ENCODE data around the gene CACNA1D.

Gene CACNA1D

DNA sequence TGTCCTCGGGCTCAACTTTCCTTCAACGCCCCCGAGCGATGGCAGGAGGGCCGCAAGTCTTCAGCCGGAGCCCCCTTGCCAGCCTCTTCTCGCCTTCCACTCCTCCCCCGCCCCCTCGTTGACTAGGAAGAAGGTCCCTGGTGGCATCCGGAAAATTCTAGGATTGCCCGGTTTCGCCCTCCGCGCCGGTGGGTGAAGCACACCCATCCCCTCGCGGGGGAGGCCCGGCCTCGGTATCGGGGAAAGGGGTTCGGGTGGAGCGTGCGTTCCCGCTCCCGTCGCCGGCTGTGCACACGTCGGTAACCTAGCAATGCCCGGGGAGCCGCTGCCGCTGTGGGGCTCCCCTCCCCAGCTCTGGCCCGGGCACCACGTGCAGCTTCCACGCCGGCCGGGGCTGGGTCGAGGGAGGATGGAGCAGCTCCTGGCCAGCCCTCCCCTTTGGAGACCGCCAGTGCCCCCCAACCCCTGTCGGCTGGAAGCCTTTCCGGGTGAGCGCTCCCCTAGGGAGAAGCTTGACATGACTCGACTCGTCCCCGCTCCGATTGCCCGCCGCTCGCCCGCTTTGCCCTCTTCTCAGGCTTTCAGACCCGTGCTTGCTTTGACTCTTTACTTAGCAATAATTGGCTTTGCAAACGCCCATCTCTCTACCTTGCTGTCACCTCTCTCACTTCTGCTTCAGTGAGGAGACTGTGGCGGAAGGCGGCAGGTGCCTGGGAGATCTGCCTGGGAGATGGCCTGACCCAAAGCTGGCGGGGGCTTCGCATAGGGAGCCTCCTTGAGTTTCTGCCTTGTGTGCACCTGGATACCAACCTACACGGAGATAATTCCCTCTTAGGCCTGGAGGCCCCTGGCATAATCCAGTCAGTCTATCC is 1.3 kb downstream of the CACNA1D start:
- no peak for DNase-seq

DNA sequence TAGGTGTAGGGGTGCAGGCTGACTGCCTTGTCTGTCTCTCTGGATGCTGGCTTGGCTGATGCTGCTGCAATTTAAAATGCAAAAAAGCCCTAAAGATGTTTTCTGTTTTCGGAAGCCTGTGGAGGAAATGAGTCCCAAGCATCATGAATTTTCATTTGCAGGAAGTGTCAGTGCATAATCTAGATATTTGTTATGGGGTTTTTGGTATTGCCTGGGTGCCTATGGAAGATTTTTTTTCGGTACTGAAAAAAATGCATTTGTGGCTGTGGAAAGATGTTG is 1.9 kb downstream of the CACNA1D start:
- no peak for DNase-seq

DNA sequence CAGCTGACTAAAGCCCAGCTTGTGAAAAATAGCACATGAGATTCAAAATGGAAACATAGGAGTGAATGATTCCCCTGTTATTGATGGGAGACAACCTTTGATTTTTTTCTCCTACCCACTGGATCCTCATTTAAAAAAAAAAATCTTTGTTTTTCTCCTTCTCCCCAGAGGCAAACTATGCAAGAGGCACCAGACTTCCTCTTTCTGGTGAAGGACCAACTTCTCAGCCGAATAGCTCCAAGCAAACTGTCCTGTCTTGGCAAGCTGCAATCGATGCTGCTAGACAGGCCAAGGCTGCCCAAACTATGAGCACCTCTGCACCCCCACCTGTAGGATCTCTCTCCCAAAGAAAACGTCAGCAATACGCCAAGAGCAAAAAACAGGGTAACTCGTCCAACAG is 2.6 kb downstream of the CACNA1D start:
- no peak for DNase-seq

DNA sequence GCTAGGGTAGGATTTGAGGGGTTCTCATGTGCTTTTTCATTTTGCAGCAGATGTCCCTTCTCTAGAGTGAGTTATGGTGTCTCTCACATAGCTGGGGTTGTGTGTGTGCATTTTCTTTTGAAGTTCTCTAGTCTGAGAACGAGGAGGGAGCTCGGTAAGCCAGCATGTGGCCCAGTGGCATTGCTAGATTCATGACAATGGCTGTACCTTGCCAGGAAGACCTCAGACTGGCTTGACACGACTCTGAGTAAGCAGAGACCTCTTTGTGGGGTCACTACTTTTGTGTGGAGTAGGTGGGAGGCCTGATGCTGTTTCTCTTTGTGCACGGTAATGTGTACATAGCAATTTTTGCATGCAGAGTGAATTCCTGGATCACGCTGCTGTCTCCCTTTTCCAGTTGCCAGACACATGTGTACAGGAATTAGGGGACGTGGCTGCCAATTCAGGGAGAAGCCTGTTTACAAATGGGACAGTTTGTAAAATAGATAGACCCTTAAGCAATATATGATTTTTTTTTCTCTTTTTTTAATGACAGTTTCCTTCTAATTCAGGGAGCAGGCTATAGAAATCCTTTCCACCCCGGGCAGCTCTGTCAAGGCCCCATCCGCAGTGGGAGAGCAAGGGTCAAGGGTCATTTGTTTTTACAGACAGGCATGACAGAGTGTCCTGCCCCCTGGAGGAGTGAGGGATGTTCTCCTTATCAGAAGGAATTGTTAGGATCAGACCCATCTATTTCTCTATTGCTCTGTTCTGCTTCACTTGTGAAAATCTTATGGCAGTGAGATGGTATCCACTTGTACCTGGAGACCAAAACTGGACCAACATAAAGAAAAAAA is 4.6 kb downstream of the CACNA1D start:
- DNase-seq: no peak

DNA sequence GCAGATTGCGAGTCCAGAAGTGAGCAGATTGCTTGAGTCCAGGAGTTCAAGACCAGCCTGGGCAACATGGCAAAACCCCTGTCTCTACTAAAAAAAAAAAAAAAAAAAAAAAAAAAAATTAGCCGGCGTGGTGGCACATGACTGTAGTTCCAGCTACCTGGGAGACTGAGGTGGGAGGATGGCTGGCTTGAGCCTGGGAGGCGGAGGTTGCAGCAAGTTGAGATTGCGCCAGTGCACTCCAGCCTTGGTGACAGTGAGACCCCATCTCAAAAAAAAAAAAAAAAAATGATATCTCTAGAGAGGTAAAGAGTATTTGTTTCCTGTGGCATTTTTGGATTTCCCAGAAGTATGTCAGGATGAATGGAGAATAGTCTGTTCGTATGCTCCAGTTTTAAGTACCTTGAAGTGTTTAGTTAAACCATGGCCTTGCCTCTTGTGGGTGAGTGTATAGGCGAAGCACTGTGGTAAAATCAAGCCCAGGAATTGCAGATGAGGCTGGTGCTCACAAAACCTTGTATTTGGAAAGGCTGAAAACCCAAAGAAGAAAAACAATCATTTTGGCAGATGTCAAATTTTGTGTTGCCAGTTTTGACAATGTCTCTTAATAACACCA is 5.9 kb downstream of the CACNA1D start:
- no peak for DNase-seq

DNA sequence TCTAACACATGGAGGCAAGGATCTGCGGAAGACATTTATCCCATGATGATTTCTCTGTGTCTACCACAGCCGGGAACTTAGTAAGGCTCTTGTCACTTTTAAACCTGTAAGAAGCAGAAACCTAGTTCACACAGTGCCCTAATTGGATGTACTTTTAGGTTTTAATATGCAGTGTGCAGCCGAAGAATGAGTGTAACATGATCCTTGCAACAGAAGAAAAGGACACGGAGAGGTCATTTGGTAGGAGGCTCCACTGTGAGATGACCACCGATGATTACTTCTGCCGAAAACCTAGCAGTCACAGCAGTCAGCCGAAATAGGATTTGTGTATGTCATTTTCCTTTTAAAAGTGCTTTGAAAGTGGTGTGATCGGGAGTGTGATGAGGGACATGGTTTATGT is 6.8 kb downstream of the CACNA1D start:
- no peak for DNase-seq

DNA sequence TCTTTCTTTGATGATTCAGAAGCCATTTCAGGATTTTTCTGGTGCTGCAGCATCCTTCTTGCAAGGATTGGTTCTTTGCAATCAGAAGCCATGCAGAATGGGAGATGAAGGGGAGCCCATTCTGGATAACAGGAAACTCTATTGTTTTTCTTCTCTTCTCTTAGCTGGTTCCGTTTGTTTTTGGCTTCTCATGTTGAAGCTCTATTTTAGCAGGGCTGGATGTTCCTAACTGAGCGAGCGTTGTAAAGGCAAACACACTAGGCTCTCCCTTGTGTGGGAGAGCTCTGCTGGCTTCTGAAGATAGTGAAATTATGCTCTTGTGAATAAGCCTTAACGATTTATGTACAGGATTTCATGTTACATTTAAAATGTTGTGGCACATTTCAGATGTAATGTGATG is 8.3 kb downstream of the CACNA1D start:
- DNase-seq: no peak

DNA sequence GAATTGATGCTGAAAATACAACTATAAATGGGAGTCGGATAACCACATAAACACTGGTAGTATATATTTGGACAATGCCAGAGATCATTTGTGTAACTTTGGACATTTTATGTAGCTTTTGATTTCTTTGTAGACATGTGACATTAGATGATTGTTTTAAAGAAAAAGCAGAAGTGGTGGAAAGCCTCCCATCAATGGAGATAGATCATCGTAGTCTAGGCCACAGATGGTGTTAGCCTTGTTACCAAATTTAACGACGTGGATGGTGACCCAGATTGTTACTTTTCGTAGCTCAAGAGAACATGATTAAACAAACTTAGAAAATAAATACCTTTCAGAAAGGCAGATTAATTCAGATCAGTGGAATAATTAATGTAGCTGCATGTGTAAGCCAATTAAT is 8.8 kb downstream of the CACNA1D start:
- DNase-seq: no peak

DNA sequence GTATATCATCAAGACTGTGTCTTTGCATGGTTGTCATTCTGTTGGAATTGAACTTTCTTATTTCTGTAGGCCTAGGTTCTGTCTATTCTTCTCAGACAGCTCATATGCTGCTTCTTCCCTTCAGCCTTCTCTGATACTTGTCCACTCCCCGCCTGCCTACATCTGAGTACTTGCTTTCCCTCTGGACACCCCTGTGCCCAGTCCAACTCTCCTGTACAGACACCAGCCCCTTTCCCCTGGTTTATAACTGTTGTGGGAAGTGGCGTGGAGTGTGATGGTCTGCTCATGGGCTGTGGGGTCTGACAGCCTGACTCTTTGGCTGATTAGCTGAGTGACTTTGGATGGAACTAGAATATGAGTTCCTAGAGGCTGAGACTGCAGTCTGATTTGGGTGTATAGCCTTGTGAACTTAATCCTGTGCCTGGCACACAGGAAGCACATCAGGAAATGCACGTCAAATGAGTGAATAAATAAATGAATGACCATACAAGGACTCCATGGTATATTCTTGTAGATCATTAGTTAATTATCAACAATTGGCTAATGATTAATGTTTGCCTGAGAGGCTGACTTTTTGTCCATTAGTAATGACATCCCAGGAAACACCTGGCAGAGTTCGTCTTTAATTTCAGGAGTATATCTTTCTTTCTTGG is 11.8 kb downstream of the CACNA1D start:
- no peak for DNase-seq

DNA sequence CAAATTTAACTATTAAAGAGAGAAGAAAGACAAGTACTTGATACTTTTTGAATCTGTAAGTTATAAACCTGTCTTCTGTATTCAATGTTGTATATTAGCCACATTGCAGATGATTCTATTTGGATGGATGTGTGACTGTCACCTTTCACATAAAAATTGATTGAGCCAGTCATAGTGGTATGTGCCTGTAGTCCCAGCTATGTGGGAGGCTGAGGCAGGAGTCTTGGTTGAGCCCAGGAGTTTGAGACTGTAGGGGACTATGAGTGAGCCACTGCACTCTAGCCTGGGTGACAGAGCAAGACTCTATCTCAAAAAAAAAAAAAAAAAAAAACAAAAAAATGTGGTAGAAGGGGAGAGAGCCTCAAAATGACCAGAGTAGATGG is 12.3 kb downstream of the CACNA1D start:
- no peak for DNase-seq

DNA sequence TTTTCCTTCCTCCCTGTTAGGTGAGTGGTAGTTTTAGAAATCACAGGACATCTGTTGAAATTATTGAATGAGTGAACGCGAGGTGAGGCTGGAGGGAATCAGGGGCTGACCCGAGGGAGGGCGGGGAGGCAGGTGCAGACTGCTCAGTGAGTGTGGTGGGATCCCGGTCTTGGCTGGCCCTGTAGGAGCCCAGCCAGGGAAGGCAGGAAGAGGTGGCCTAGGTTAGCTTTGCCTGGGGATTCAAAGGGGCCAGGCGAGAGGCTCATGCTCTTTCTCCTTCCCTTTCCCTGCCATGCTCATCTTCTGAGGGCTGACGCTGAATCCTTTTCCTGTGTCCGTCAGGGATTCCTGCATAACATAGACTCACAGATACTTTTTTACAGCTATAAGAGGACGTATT is 15.1 kb downstream of the CACNA1D start:
- DNase-seq: no peak

DNA sequence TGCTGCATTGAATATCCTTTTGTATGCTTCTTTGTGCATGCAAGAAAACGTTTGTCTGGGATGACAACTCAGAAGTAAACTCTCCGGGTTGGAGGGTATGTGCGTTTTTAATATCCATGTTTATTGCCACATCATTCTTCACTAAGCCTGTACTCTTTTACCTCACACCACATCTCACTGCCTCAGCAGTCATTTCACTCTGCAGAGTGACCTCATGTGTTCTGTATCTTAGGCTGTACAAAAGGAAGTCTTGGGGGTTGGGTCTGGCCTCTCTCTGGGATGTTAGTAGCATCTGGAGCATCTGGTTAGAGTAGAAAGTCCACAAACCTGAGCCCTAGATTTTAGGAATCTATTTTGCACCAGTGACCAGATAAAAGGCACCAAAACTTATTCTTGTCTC is 16.1 kb downstream of the CACNA1D start:
- DNase-seq: no peak

DNA sequence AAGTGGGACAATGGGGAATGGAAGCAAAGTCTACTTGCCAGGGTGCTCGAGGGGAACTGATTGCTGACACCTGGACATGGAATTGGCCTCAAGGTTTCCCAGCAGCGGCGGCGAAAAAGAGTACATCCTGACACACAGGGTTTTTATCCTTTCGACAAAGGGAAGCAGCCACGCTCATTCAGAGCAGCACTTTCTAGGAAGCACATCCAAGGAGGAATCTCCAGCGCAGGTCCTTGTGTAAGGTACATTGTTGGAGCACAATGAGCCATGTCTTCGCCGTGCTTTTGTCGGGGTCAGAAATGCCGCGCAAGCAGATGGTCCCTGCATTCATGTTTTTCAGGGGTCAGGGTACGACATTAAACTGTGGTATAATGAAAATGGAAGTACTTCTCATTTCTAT is 16.8 kb downstream of the CACNA1D start:
- DNase-seq: no peak

DNA sequence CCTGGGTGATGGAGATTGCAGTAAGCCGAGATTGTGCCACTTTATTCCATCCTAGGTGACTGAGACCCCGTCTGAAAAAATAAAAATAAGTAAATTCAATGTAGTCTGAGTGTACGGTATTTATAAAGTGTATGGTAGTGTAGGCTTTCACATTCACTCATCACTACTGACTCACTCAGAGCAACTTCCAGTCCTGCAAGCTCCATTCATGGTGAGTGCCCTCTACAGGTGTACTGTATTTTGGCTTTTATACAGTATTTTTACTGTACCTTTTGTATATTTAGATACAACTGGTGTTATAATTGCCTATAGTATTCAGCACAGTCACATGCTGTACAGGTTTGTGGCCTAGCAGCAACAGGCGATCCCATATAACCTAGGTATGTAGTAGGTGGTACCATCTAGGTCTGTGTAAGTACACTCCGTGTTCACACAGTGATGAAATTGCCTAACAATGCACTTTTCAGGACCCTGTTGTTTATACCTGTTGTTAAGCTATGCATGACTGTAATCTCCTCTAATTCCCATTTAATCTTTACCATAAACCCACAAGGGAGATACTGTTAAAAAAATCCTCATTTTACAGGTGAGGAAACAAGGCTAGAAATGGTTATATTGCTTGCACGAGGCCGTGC is 19.3 kb downstream of the CACNA1D start:
- peak; percentile 10 for DNase-seq

DNA sequence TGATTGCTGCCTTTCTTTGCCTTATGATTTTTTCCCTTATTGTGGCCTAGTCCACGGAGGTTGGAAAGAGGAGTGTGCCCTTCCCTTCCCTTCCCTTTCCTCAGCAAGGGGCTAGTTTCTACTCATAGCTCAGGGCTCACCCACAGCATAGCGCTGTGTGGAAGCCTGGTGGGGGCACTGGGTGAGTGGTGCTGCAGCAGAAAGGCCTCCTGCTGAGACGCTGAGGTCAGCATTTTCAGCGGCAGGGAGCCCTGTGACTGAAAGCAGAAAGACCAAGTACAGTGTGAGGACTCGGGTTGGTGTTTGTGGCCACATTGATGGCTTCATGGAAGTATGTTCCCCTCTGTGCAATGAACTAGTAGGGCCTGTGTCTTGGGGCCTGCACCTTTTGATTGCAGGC is 21.9 kb downstream of the CACNA1D start:
- DNase-seq: no peak

DNA sequence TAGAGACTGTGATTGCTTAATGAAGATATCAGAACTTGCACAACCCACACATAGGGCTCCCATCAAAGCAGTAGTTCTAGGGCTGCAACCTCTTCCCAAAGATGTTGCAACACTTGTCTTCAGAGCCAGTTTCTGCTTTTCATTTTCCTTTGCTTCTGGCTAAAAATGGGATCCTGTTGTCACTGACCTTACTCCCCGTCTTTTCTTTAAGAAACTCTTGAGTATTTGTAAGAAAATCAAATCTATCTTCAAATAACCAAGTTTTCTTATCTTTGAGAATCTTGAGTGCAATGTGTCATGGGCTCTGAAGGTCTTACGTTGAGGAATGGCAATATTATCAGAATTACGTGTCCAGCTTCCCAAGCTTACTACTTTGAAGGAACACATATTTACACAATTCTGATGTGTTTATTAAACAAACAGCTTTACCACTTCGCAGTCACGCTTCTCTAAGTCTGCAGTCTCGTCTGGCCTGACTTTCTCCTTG is 24.1 kb downstream of the CACNA1D start:
- DNase-seq: no peak

DNA sequence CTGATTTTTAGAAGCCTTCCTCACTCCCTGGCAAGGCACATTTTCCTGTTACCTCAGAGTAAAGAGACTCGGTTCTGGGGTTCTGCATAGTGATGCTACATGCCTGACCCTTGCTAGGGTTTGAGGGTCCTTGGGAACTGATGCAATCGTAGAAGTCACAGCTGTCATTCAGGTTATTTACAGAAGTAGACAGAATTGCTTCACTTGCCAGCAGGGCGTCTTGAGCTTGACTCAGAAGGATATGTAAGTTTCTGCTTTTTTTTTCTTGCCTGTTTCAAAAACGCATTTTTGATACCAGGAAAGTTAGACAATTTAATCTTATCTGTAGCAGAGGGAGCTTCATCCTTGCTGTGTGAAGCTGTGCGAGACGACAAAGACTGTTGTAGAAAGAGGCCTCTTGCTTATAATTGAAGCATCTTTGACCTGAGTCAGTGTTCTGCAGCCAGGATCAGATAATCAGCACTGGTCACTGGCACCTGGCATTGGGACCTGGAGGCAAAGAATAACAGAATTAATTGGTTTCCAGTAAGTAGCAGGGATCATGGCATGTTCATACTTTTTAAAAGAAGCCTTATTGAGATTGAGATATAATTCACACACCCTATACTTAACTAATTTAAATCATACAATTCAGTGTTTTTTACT is 24.8 kb downstream of the CACNA1D start:
- DNase-seq: no peak

DNA sequence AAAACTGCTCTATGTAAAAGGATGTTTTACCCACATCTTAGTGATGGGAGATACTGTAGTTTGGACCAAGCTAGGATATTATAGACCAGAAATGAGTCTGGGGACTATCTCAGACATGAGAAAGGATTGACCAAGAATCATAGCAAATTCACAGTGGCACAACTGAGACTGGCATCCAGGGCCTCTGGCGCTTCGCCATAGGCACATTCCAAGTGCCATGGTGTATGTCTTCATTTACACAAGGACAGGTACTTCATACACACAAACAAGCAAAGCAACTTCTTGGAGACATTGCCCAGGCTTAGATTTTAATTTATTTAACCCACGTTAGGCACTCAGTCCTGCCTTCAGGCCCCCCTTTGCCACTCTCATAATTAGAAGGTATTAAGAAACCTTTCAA is 28.9 kb downstream of the CACNA1D start:
- no peak for DNase-seq

DNA sequence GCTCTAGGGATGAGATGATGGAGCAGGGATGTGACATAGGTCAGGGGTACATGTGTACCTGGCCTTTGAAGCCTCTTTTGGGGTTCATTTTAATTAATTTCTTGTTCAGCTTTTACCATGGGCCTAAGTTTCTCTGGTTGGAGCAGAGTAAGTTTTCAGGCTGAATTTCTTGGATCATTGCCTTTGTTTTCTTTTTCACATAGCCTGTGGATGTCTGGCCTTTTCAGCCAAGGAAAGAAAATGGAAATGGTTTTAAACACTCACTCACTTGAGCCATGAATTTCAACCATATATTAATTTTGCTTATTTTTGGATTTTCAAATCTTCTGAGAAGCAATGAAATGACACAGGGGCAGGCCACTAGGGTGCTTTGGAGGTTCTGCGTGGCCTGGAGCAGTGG is 30.2 kb downstream of the CACNA1D start:
- no peak for DNase-seq

DNA sequence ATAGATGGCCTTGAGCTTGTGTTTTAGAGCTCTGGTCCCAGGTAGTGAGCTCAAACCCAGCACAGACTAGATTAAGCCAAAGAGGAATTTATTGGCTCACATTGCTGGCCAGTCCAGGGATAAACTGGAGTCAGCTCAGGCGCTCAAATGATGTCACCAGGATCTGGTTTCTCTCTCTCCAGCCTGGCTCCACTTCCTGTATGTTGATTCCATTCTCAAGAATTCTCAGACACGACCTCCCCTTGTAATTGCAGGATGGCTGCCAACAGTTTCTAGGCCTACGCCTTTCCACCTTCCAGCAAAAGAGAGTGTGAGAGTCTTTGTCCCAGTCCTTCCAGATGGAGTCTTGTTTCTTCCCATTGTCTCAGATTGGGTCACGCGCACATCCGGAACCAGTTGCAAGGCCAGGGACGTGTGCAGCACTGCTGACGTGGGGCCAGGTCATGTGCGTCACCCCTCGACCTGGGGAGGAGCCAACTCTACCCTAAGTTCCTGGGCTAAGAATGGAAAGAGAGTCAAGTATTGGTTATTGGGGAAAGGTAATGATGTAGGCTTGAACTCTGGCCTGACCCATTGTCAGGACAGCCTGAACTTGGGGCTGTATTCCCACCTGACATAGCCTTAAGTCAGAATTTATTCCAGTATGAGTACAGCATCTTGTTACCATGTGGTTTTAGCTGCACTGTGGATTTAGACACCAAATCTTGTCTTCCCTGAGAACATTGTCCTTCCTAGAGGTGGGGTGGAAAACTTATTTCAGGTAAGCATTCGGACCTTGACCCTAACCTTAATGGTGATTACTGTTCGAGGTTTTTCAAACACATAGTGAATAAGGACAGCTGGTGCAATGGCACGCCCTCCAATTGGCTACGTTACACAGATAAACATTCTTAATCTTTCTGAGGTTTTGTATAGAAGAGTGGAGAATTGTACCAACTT is 31.6 kb downstream of the CACNA1D start:
- no peak for DNase-seq

DNA sequence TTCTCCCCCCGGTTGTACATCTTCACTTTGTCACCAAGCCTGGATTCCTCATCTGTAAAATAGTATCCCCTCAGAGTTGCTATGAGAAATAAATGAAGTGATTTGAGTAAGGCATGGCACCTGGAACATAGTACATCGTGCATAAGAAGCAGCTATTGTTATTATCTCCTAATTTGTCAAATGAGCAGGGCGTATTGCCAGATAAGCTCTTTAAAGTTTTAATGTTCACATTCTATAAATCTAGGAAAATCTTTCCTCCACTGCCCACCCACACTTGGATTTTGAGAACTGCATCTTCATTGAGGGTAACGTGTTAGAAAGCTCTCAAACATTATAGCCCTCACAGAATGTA is 32.3 kb downstream of the CACNA1D start:
- DNase-seq: no peak
